HG03354 (cell line): Measurements from ENCODE around the gene RERE.
"Not testable (repeated sequence)": the region's sequence is repeated elsewhere in the genome, so short reads cannot be mapped to it uniquely, and the experiment has no call there.

Experiments
- ATAC-seq: cut with Tn5 transposase; IDR thresholded peaks from one replicate; pipeline ENCODE4 v1.9.1; 2021; ENCODE audit warnings: mild to moderate bottlenecking; ENCODE audit not compliant: unreplicated experiment, poor library complexity, severe bottlenecking

RERE gene

DNA sequence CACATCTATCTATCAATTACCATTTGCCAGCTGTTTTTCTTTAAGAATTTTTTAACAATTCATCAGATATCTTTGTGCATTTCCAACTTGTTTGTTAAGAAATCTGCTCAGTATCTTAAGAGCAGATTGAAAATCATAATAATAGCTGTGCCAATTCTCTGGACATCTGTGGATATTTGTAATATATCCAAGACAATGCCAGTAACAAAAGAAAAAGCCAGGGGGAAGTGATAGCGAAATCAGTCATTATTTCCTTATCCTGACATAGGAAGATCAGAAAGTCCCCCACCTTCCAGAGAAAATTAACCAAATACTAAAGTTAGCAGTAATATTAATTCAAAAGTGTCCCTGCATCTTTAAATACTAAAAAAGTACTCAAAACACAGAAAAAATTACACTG lies 217.1 kb downstream of the RERE start:
- ATAC-seq, result no peak

DNA sequence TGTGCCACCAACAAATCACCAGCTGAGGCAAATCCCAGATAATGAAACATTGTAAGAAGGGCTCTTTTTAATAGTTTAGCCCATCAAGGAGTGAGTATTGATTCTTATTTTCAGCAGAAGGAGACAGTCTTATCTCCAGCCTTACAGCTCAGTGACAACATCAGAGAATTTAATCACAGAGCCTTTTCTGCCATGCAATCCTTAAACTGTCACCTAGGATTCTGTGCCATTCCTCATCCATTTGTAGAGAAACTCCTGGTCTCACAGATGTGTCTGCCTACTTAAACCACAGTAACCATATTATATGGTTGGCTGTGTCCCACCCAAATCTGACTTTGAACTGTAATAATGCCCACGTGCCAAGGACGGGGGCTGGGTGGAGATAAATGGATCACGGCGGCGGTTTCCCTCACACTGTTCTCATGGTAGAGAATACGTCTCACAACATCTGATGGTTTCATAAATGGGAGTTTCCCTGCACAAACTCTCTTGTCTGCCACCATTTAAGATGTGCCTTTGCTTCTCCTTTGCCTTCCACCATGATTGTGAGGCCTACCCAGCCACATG lies 217.7 kb downstream of the RERE start:
- ATAC-seq, result no peak

DNA sequence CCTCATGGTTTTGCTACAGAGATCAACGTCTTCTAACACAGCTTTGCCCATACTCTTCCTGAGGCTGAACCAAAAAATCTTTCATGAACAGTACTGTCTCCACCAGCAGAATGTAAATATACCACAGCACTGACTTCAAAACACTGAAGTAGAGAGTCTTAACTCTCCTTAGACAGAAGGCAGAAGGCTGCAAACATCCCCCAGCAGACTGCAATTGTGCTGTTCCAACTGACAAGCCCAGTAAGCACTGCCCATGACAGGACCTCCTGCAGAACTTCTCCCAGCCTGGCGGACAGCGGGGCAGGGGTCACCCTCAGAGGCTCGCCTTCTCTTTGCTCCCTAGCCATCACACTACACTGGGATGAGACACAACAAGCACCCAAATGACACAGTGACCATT lies 218.7 kb downstream of the RERE start:
- no peak for ATAC-seq

DNA sequence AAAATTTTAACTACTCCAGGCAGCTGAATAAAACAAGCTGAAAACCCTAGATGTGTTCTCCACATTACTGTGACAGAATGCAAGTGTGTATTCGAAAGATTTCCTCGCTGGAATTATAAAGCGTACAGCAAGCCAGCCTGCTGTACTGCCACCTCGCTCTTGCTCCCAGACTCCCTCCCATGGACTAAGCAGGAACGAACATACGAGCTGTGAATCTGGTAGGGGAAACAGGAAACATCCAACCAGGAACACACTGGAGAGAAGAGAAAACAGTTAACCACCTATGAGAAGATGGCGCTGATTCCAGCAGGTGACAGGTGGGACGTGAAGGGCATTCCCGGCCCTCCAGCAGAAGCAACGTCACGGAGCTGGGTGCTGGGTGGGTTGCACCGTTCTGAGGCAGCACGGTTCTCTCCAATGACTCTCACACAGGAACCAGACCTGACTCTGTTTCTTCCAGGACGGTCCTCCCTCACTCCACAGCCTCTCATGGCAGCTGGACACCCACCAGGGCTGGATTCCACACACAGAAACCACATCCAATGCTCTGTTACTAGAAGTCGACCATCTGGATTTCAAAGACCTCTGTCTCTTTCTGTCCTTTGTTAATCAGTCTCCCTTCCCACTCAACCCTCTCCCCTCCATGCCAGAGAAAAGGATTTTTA lies 219.2 kb downstream of the RERE start:
- ATAC-seq, result no peak

DNA sequence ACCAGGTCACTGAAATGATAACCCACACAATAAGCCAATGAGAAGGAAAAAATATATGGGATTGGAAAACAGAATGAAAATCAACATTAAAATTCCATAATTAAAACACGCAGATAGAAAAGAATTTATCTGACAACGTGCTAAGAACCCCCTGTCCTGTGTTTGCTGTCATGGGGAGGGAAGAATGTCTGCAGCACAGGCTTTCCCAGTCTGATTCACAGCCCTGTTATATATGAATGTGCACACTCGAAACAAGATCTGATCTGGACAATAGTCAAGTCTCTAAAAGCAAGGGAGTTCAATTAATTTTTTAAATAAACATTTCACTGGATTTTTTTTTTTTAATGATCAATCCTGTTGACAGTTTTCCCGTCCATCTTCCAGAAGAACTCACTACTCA lies 220.0 kb downstream of the RERE start:
- no peak for ATAC-seq

DNA sequence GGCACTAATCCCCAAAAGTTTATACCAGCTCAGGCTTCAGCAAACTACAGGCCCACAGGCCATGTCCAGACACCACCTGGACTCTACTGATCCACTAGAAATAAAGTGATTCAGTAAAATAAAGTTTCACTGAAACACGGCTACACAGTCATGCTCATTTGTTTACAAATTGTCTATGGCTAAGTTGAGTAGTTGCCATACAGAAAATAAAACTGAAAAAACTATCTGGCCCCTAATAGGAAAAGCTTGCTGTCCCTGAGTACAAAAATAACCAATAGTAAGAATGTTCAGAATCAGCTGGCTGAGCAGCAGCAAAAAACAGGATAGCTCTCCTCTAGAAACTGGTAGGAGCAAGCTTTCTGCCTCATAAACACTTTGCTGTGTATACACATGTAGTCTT lies 221.5 kb downstream of the RERE start:
- ATAC-seq, result peak; percentile 78

DNA sequence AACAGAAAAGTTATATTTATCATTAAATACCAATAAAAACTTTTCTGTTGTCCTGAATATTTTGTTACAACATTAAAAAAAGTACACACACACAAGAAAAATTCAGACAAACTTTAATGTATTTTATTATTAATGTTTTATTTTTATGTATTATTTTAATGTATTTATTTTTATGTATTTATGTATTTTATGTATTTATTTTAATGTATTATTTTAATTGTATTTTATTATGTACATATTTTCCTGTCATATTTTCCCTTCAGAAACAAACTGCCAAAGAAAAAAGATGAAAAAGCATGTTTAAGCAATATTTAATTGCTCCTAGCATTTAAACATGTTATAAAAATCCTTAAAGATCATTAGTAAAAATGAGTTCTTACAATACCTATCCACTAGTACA lies 222.1 kb downstream of the RERE start:
- ATAC-seq, result no peak

DNA sequence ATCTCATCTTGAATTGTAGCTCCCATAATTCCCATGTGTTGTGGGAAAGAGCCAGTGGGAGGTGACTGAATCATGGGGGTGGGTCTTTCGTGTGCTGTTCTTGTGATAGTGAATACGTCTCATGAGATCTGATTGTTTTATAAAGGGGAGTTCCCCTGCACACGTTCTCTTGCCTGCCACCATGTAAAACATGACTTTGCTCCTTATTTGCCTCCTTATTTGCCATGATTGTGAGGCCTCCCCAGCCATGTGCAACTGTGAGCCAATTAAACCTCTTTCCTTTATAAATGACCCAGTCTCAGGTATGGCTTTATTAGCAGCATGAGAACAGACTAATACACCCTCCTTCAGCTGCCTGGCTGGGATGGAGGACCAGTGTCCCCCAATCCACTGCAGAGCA lies 224.1 kb downstream of the RERE start:
- not testable (repeated sequence) for ATAC-seq

DNA sequence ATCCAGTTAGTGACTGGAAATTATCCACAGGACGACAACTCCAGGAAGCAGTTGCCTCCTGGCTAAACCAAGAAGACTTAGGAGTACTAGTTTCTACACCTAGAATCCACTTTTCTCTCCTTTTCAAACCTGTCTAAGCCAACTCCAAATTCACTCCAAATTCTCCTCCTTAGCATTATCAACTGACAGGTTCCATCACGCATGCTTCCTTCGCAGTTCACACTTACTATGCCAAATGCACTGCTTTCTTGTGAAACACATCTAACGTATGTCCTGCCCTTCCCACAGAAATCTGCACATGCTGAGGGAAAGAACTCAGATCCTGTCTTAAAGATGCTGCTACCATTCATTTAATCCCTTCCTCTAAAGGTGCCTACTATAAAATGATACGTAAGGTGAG lies 225.9 kb downstream of the RERE start:
- ATAC-seq, result no peak

DNA sequence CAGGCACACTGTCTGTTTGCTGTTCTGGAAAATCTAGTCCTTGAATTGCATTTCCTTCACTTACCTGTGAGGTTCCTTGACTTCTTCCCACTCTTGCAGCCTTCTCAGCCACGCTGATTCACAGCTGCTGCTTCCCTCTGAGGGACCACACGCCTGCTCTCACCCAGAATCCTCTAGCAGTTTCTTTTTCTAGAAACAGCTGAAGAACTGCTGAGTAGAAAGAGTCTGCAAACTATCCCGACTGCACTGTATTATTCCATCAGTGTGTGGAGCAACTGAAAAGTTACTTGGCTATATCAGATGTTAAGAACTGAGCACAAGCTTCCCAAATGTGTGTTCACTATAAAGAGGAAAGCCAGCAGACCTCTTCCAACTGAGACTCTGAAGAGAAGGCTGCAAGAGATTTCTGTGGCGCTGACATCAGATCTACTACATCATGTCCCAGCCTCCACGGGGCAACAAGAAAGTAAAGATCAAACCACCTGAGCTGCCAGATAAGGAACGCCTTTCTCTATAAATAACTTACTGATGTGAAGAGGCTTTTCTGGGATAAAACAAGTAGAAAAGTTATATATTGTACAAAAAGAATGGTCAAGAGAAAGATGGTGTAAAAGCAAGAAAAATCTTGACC lies 226.6 kb downstream of the RERE start:
- ATAC-seq, result no peak

DNA sequence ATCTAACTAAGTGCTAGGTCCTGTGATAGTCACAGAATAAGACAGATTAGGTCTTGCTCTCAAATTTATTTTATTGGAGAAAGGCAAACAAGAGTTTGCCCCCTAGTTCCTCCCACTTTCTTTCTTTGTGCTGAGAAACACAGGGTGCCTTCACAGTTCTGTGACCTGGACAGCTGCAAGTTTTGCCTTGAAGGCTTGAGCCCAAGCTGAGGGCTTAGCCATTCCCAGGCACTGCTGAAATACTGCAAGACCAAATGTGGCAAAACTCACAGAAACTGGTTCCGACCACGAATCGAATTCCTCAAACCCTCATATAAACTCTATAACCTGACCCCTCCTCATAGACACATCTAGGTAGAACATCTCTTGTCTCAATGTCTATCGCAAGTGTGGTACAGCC lies 227.9 kb downstream of the RERE start:
- no peak for ATAC-seq

DNA sequence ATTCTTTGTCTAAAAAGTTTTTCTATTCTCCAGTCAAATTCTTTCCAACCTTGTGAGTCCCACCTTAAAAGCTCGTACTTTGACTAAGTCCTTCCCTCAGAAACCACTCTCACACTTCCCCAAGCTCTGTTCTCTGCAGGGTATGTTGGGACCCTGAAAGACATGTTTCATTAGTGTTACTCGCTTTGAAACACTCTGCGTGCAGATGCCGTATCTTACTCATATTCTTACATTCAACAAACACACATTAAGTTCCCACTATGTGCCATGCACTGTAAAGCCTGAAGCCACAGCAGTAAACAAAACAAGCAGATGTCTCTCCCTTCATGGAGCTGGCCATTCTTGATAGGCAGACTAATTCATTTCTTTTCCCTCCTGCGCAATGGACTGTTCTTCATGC lies 229.7 kb downstream of the RERE start:
- no peak for ATAC-seq

DNA sequence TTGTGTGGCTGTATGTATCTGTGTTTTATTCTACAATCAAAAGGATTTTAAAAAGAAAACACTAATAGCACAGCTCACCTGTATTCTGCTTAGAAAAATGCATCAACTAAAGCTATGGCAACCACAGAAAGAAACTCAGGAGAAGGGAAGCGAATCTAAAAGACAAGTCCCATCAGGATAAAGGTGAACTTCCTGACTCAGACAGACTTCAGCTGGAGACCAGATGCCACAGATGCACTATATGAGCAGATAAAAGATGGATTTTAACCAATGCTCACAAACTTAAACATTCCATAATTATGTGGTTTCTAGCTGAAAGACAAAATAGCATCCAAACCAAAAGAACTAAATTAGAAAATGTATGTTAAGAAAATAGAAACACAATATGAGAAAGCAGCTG lies 231.0 kb downstream of the RERE start:
- ATAC-seq, result no peak

DNA sequence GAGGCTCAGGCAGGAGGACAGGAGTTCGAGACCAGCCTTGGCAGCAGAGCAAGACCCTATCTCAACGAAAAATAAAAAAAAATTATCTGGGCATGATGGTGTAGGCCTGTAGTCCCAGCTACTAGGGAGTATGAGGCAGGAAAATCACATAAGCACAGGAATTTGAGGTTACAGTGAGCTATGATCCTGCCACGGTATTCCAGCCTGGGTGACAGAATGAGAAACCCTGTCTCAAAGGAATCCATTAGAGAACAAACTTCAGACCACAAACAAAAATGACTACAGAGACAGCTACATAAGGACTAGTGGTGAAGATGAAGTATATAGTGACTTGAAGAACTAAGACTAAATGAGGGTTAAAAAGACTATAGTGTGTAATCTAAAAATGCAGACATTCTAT lies 233.1 kb downstream of the RERE start:
- no peak for ATAC-seq

DNA sequence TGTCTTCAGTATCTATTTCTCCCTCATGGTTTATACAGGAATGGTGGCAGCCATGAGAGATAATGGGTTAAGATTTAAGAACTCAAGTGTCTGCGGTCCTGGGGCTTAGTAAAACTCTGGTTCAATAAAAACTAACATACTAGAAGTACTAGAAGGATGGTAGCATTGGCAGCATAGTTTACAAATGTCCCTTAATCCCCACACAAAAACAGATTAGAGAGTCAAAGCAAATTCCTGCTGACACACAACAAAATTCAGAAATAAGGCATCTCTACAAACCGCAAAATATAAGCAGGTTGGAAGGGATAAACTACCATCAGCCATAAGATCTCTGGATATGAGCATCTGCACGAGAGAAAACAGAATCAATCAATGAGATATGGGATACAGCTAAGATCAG lies 234.4 kb downstream of the RERE start:
- ATAC-seq, result no peak

DNA sequence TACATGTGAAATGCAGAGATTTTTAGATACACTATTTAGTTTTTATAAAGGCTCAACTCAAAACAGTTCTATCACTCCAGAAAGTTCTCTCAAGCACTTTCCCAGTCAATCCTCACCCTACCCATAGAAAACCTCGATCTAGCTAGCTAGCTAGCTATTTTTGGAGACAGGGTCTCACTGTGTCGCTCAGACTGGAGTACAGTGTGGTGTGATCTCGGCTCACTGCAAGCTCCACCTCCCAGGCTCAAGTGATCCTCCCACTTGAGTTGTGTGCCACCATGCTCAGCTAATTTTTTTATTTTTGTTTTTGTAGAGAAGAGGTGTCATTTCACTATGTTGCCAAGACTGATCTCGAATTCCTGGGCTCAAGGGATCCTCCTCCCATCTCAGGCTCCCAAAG lies 236.9 kb downstream of the RERE start:
- no peak for ATAC-seq

DNA sequence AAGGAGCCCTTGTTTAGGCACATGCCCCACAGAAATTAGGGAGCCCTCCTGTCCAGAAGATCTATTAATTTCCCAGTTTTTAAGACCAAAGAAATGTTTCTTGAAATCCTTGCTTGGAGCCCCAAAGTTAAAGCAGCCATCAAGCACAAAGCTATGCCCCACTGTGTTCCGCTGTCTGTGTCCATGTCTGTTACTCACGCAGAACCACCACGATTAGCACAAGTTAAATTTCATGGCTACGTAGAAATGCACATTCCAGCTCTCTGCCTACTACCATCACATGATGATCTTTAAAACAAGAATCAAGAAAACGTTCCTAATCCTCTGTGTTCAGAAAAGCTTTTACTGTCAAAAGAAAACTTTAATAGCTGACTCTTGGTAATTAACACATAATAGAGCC lies 238.5 kb downstream of the RERE start:
- ATAC-seq, result no peak

DNA sequence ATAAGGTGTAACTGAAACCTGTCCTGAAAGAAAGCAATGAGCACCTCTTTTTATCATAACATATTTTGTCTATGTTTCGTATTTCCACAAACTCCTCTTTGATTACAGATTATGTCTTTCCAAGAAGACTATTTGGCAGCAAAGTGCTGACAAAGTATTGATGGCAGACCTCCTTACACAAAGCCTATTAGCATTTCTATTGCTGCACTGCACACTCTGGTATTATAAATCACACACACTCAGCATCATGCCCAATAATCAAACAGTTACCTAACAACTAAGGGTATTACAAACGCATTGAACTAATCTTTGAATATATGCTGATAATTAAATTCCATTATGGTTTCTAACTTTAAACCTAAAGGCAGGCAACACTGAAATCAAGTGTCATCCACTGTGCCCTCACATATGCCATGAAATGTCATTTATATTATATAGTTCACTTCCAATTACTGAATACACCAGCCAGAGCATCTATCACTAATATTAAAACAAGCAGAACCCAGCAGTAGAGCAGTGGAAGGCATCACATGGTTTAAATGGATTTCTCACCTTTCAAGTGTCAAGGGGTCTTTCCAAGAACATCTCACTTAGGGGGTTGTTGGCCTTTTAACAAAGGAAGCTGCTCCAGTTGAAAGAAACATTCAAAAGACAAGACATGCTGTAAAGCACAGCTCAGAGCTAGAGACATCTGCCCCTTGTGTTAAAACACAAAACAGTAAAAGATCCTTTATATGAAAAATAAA lies 239.1 kb downstream of the RERE start:
- no peak for ATAC-seq

DNA sequence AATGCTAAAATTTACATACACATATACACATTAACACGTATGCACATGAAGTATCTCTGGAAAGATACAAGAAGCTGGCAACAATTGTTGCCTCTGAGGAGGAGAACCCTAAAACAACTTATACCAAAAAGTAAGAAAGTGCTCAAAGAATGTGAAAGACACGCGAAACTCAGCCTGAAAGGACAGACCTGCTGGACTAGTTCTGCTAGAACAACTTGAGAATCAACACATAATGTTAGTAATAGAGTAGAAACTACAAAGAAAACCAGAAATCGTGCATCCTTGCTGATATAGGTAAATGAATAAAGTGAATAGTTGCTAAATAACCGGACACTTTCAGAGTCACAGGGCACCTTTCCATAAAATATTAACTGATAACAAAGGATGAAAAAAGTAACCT lies 242.5 kb downstream of the RERE start:
- ATAC-seq, result no peak

DNA sequence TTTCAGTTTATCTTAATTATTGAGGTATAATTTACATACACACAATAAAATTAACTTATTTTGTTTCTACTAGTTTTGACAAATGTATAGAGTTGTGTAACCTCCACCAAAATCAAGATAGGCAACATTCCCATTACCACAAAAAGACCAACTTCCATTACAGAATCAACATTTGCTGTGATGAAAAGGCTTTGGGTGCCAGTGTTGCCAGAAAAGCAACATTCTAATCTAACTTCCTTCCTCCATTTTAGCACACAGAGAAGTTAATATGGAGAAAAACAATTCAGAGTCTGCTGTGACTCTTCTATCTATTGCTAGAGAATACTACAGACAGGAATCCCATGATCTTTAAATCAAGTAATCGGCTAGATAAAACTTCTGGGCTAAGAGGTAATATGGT lies 245.3 kb downstream of the RERE start:
- no peak for ATAC-seq
